HepG2 (cell line): ENCODE data around the gene TJAP1. TPM values are rescaled to one million over a fixed set of nuclear protein-coding genes. Genes with fewer than 3 reads are reported as not detected.
A peak's percentile ranks its signal among the peaks of the same experiment; 100 is the strongest.

Source experiments
- ATAC-seq: fragments of 200-7000 bp; cut with Tn5 transposase; 3 replicates; pipeline ENCODE4 v1.9.1; 2020; ENCODE audit warnings: mild to moderate bottlenecking, moderate library complexity
- BruUV-seq: library from RNA; stranded (reverse); fragments of 400-500 nt; replicated peaks from 2 replicates; lab custom pipeline; 2021; lab: Mats Ljungman, UMichigan
- CTCF ChIA-PET: fragments of 300-600 bp; formaldehyde crosslinking; extraction: SDS; loops from one replicate; lab custom pipeline; 2021; ENCODE audit warnings: low total read pairs, inconsistent platforms, low intra/inter-chr PET ratio; lab: Yijun Ruan, JAX
- POLR2A ChIA-PET: fragments of 350-600 bp; sonication (Branson Sonifier 250); formaldehyde crosslinking; loops from one replicate; lab custom pipeline; 2020; ENCODE audit warnings: antibody characterized with exemption, inconsistent platforms; lab: Yijun Ruan, JAX
- DNase-seq: peaks from one replicate; pipeline ENCODE4 v3.0.0-alpha.2; 2015; ENCODE audit warnings: low spot score
- FAIRE-seq: peaks from 3 replicates; lab custom pipeline; 2011; peaks lifted over from hg19 to GRCh38; lab: Jason Lieb, UNC
- H2AFZ ChIP-seq: one replicate; pipeline ENCODE4 v1.6.1; 2011; ENCODE audit warnings: low read length, inconsistent platforms
- H3K27ac ChIP-seq: fragments of 300-600 bp; 3 replicates; pipeline ENCODE4 v1.8.0; 2011; ENCODE audit warnings: mixed run types, mild to moderate bottlenecking, mixed read lengths, low read length, inconsistent platforms; ENCODE audit not compliant: insufficient read depth; ENCODE audit errors: extremely low read length
- H3K27me3 ChIP-seq, 2 experiments: fragments of 200-600 bp in 1 of 2; 2 replicates in 1 of 2; 3 replicates in 1 of 2; pipeline versions ENCODE4 v1.6.0 to v1.8.0; 2011; ENCODE audit warnings: low read length in 2 of 2, mild to moderate bottlenecking in 2 of 2, moderate library complexity in 2 of 2, inconsistent platforms in 1 of 2; ENCODE audit not compliant: insufficient read depth in 2 of 2, control insufficient read depth in 1 of 2
- H3K36me3 ChIP-seq, 2 experiments: fragments of 200-600 bp in 1 of 2; replicated peaks in 1 of 2; 2 replicates in 1 of 2; 3 replicates in 1 of 2; pipeline versions ENCODE4 v1.5.1 to v1.8.0; 2011; ENCODE audit warnings: low read length in 2 of 2, inconsistent platforms in 1 of 2; ENCODE audit not compliant: insufficient read depth in 2 of 2, control insufficient read depth in 1 of 2
- H3K4me1 ChIP-seq: 2 replicates; pipeline ENCODE4 v1.5.1; 2012; ENCODE audit warnings: low read length, inconsistent platforms; ENCODE audit not compliant: insufficient read depth
- H3K4me2 ChIP-seq: 2 replicates; pipeline ENCODE4 v1.6.0; 2011; ENCODE audit warnings: low read depth, low read length, inconsistent platforms
- H3K4me3 ChIP-seq, 3 experiments: fragments of 200-600 bp in 1 of 3; sonication (generic), shearing (Covaris generic) in 1 of 3; replicated peaks in 1 of 3; 2 replicates each; pipeline ENCODE4 v1.5.1; 2011 to 2016; ENCODE audit warnings: low read length in 3 of 3, inconsistent platforms in 2 of 3, low read depth in 2 of 3, mild to moderate bottlenecking in 2 of 3, control low read depth in 1 of 3, mixed read lengths in 1 of 3; ENCODE audit not compliant: insufficient read depth in 1 of 3
- H3K79me2 ChIP-seq: one replicate; pipeline ENCODE4 v1.6.1; 2011; ENCODE audit warnings: low read length, inconsistent platforms; ENCODE audit not compliant: insufficient read depth
- H3K9ac ChIP-seq: 2 replicates; pipeline ENCODE4 v1.6.0; 2011; ENCODE audit warnings: mild to moderate bottlenecking, low read depth, low read length, inconsistent platforms; ENCODE audit not compliant: insufficient read depth
- H3K9me3 ChIP-seq: 2 replicates; pipeline ENCODE4 v1.5.1; 2012; ENCODE audit warnings: mild to moderate bottlenecking, low read length
- H4K20me1 ChIP-seq: 2 replicates; pipeline ENCODE4 v1.6.0; 2011; ENCODE audit warnings: inconsistent platforms, mild to moderate bottlenecking, low read length, moderate library complexity; ENCODE audit not compliant: insufficient read depth
- CEBPB ChIP-seq: IDR thresholded peaks from 2 replicates; pipeline ENCODE4 v1.6.1; 2011; ENCODE audit warnings: low read depth, low read length, improper control_type of control experiment, borderline replicate concordance
- GABPB1 ChIP-seq: IDR thresholded peaks from 2 replicates; pipeline ENCODE4 v1.6.1; 2016; ENCODE audit warnings: mild to moderate bottlenecking, missing genetic modification reagents, moderate library complexity, missing compliant biosample characterization
- HHEX ChIP-seq: IDR thresholded peaks from 2 replicates; pipeline ENCODE4 v1.6.1; 2016; ENCODE audit warnings: control low read depth
- HNRNPH1 ChIP-seq: fragments of 200-400 bp; formaldehyde crosslinking; optimal IDR thresholded peaks from 2 replicates; pipeline ENCODE3; 2017; ENCODE audit warnings: mild to moderate bottlenecking, low read depth, low read length
- POLR2A ChIP-seq, 2 experiments: IDR thresholded peaks; 2 replicates each; pipeline ENCODE4 v1.6.1; 2011; ENCODE audit warnings: low read depth in 2 of 2, low read length in 2 of 2, mild to moderate bottlenecking in 1 of 2, moderate library complexity in 1 of 2; ENCODE audit not compliant: insufficient read depth in 1 of 2
- RBM22 ChIP-seq: fragments of 200-400 bp; formaldehyde crosslinking; optimal IDR thresholded peaks from 2 replicates; pipeline ENCODE3; 2017; ENCODE audit warnings: mild to moderate bottlenecking, low read length, moderate library complexity
- ZNF234 ChIP-seq: sonication (generic); formaldehyde crosslinking; conservative IDR thresholded peaks from 2 replicates; pipeline ENCODE4 v1.5.1; 2020; ENCODE audit warnings: mild to moderate bottlenecking, missing genetic modification reagents
- ZNF510 ChIP-seq: sonication (generic); formaldehyde crosslinking; IDR thresholded peaks from 2 replicates; pipeline ENCODE4 v1.4.0; 2020; ENCODE audit warnings: low read depth, mild to moderate bottlenecking, missing genetic modification reagents
- WGBS: methylation state at CpG from one replicate; pipeline ENCODE4 v1.1.6; 2017; ENCODE audit warnings: low lambda C conversion rate; 5-methylcytosine and 5-hydroxymethylcytosine counted together
- in situ Hi-C: cut with HindIII; loops from 2 replicates; pipeline ENCODE4 v1.10.0; 2017; ENCODE audit warnings: low pct_unique_long_range_greater_than_20kb; ENCODE audit not compliant: extremely low pct_ligation_motif_present
- intact Hi-C: fragments of 100-400 bp; cut with micrococcal nuclease; formaldehyde crosslinking; loops from one replicate; pipeline ENCODE4 v1.10.0; 2022; ENCODE audit not compliant: unreplicated experiment
- polyA plus RNA-seq, 8 experiments: library from polyadenylated mRNA; depleted of rRNA in 3 of 8; stranded (reverse) in 7 of 8; unstranded in 1 of 8; fragments of >200 nt; fragmentation: Illumina TruSeq in 4 of 8; extraction: Trizol in 4 of 8; gene quantifications; 2 replicates each; pipeline versions ENCODE4 v1.2.1 to v1.2.3, GENCODE V29; 2011 to 2016; ENCODE audit warnings: low read depth in 4 of 8, missing spikeins in 1 of 8, mixed read lengths in 1 of 8; ENCODE audit not compliant: insufficient read depth in 1 of 8
- total RNA-seq, 5 experiments: library from RNA; depleted of rRNA; stranded (reverse); fragments of >200 nt; fragmentation: Illumina TruSeq; extraction: Trizol; gene quantifications; 2 replicates each; pipeline ENCODE4 v1.2.3, GENCODE V29; 2016; ENCODE audit warnings: low read depth in 1 of 5

TJAP1 gene
- total and polyA plus RNA-seq, 2 of the 13 experiments (the other 11 are each of a cell fraction or from before 2014, with no cell fraction given) = 15.7 to 41.6 TPM

GRCh38 chr6:43522547-43523261 lies 45.3 kb downstream of the TJAP1 start:
- H3K79me2 ChIP-seq = peaks cover 19% of the 10 kb centered on the region
- H3K4me3 ChIP-seq = no peak overlapping the region
- no peak overlapping the region for H3K4me2 ChIP-seq
- H3K9ac ChIP-seq = no peak overlapping the region
- H3K27ac ChIP-seq = no peak overlapping the region
- CTCF ChIA-PET = no interaction called here
- no peaks in the 10 kb centered on the region for H4K20me1 ChIP-seq
- POLR2A ChIA-PET = interaction anchor here (1.2 to 2.1 kb wide), 2 partner anchors 12 to 53 kb away, joined by 4 to 5 read pairs; partner anchors contain the start of gene LRRC73
- DNase-seq (no peak), ATAC-seq (peak; percentile 12), FAIRE-seq (no peak)
- intact Hi-C loops (no loop called here), in situ Hi-C loops (no loop called here)
- peaks cover 56 to 87% of the 10 kb centered on the region in 2 experiments for H3K36me3 ChIP-seq
- H2AFZ ChIP-seq = no peak overlapping the region
- TF ChIP-seq RBM22 (peak; percentile 33), ZNF234 (CRISPR knock-in tag) (no peak)
- no peaks in the 10 kb centered on the region for H3K27me3 ChIP-seq
- WGBS = 97% methylated on average over 8 of the region's 8 CpGs
- peaks cover 17% of the 10 kb centered on the region for H3K4me1 ChIP-seq
- H3K9me3 ChIP-seq = no peaks in the 10 kb centered on the region
- BruUV-seq = TSS peak; percentile 12

GRCh38 chr6:43523284-43523683 lies 45.9 kb downstream of the TJAP1 start:
- H3K27me3 ChIP-seq = no peaks in the 10 kb centered on the region
- no peak overlapping the region for H3K27ac ChIP-seq
- intact Hi-C loops = no loop called here
- H3K4me3 ChIP-seq = no peak overlapping the region
- peaks cover 11% of the 10 kb centered on the region for H3K4me1 ChIP-seq
- peaks cover 13% of the 10 kb centered on the region for H3K79me2 ChIP-seq
- no peaks in the 10 kb centered on the region for H3K9me3 ChIP-seq
- in situ Hi-C loops = no loop called here
- WGBS = 94% methylated on average over 3 of the region's 3 CpGs
- no TSS peak for BruUV-seq
- peaks cover 57 to 92% of the 10 kb centered on the region in 2 experiments for H3K36me3 ChIP-seq
- peak in 1 of 2 experiments; percentile 47; a peak in 1 of 4 replicates for TF ChIP-seq POLR2A (IDR thresholded peaks at IDR 0.05; ENCODE audit: insufficient read depth in 1 of 2, low read depth in 2 of 2, low read length in 2 of 2)
- peak; percentile 9 for TF ChIP-seq RBM22
- no peak for TF ChIP-seq HHEX (CRISPR knock-in tag)
- TF ChIP-seq GABPB1 (CRISPR knock-in tag) = no peak
- TF ChIP-seq CEBPB = no peak
- no peak for TF ChIP-seq ZNF510
- no peak for TF ChIP-seq HNRNPH1
- TF ChIP-seq, all 625 proteins: peak for 2
- CTCF ChIA-PET = no interaction called here
- no peak overlapping the region for H3K4me2 ChIP-seq
- no peak overlapping the region for H3K9ac ChIP-seq
- no peaks in the 10 kb centered on the region for H4K20me1 ChIP-seq
- ATAC-seq (peak; percentile 12; the same call in 2 of the 3 replicates), DNase-seq (no peak), FAIRE-seq (no peak)
- POLR2A ChIA-PET = interaction anchor here (2.1 kb wide), 1 partner anchor 52 kb away, joined by 4 read pairs; no protein-coding TSS in a partner anchor
- H2AFZ ChIP-seq = no peak overlapping the region
